GM21447 (cell line): ENCODE data around the gene LMAN1.

Experiments
- ATAC-seq: cut with Tn5 transposase; IDR thresholded peaks from one replicate; pipeline ENCODE4 v1.9.1; 2021; ENCODE audit not compliant: unreplicated experiment

The LMAN1 gene

GRCh38 chr18:59306640-59307039, 52.4 kb downstream of the LMAN1 start:
- ATAC-seq = no peak

GRCh38 chr18:59305295-59305694, 53.8 kb downstream of the LMAN1 start:
- ATAC-seq = no peak

GRCh38 chr18:59303656-59304195, 55.3 kb downstream of the LMAN1 start:
- ATAC-seq = no peak

GRCh38 chr18:59303006-59303405, 56.1 kb downstream of the LMAN1 start:
- ATAC-seq = no peak

- no peak for ATAC-seq
Observed at GRCh38 chr18:59301929-59302328, 57.1 kb downstream of the LMAN1 start.

GRCh38 chr18:59300676-59301285, 58.3 kb downstream of the LMAN1 start:
- no peak for ATAC-seq

- no peak for ATAC-seq
Observed at GRCh38 chr18:59298871-59299270, 60.2 kb downstream of the LMAN1 start.

- ATAC-seq = no peak
Observed at GRCh38 chr18:59293317-59293716, 65.7 kb downstream of the LMAN1 start.

- ATAC-seq = no peak
Observed at GRCh38 chr18:59286341-59286740, 72.7 kb downstream of the LMAN1 start.

GRCh38 chr18:59282341-59282740, 76.7 kb downstream of the LMAN1 start:
- no peak for ATAC-seq

GRCh38 chr18:59279722-59280121, 79.3 kb downstream of the LMAN1 start:
- ATAC-seq = no peak

GRCh38 chr18:59279193-59279592, 79.9 kb downstream of the LMAN1 start:
- ATAC-seq = no peak

- no peak for ATAC-seq
Observed at GRCh38 chr18:59278793-59279192, 80.3 kb downstream of the LMAN1 start.
